NCI-H2196 treated with DMSO at 0.1 percent for 48 hours (cell line): ENCODE data around the gene UXS1.

ENCODE experiments used
- DNase-seq: peaks from one replicate; lab custom pipeline; 2025; ENCODE audit not compliant: unreplicated experiment; lab: John Stamatoyannopoulos, UW

UXS1 gene

DNA sequence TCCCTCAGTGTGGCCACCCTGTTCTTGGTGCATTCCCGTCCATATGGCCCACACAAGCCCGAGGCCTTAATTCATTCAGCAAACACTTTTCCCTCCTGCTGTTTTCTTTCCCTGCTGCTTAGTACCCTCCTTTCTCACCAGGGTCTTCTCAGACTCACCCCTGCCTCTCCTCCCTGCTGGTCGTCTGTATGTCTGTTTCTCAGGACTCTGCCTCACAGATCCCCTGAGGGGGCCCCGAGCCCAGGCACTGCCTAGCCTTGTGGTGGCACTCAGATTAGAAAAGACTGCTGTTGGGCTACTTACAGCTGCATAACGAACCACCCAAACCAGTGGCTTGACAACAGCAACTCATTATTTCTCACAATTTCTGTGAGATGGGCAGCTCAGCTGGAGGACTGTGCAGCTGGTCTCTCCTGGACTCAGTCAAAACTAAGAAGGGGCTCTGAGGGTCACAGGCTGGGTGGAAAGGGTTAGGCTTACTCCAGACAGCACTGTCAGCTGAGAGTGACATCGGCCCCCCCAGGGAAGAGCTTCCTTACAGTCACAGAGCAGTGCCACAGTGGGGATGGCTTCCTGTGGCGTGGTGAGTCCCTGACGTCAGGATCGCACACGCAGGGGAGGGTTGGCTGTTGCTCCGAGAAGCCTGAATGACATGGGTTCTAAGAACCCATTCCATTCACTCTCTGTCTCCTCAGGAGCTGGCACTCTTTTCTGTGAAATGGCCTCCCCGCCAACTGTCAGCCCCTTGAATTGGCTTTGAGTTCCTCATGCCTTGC is 139.0 kb downstream of the UXS1 start:
- no peak for DNase-seq

GRCh38 chr2:106054321-106054720 is 139.8 kb downstream of the UXS1 start:
- DNase-seq: no peak

- DNase-seq: no peak
Observed at GRCh38 chr2:106053581-106053980, 140.5 kb downstream of the UXS1 start.

DNA sequence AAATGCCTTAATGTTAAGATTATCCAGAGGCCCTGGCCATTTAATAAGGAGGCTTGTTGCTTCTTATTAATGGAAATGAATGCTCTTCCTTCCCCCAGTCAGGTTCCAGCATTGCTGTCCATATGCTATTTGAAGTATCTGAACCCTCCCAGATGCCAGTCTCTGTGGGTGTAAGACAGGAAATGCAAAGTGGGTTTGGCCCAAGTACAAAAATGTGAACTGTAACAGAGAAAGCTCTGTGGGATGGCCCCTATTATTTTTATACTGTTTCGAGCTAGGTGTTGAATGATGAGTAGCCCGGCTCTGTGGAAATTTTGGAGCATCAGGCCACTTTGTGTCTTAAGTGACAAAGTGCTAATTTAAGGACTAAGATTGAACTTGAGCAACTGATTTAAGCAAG is 141.0 kb downstream of the UXS1 start:
- DNase-seq: no peak

GRCh38 chr2:106044859-106045258 is 149.2 kb downstream of the UXS1 start:
- no peak for DNase-seq

DNA sequence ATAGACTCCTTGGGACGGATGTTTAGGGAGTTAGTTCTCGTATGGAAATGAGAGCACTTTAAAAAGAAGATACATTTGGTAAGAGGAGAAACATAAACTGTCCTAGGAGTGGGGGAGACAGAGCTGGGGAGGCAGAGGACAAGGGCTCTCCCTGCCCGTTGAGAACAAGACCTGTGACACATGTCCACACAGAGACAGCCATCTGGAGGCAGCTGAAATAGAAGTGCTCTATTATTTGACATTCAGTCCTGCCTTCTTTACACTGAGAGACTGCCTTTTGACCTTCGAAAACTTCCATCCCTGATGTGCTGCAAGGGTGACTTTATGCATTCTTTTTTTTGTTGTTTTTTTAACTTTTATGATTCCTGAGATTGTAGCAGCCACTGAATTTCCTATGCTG is 150.1 kb downstream of the UXS1 start:
- no peak for DNase-seq
